Chondrocyte (in vitro differentiated cells): ENCODE data around the gene SDR42E2. TPM values are rescaled to one million over a fixed set of nuclear protein-coding genes. Genes with fewer than 3 reads are reported as not detected.
"Not testable (repeated sequence)": the region's sequence is repeated elsewhere in the genome, so short reads cannot be mapped to it uniquely, and the experiment has no call there.

ENCODE experiments used
- DNase-seq: peaks from one replicate; pipeline ENCODE4 v3.0.0; 2021; ENCODE audit warnings: mixed read lengths, low spot score
- H3K27ac Mint-ChIP-seq: one replicate; pipeline ENCODE4 v1.8.0; 2021; ENCODE audit warnings: mild to moderate bottlenecking, moderate library complexity, mixed read lengths; ENCODE audit not compliant: unreplicated experiment
- H3K27me3 Mint-ChIP-seq: 2 replicates; pipeline ENCODE4 v1.8.0; 2021; ENCODE audit warnings: low read depth, mixed read lengths
- H3K36me3 Mint-ChIP-seq: 2 replicates; pipeline ENCODE4 v1.8.0; 2021; ENCODE audit warnings: low read depth, mixed read lengths
- H3K4me1 Mint-ChIP-seq: 2 replicates; pipeline ENCODE4 v1.8.0; 2021; ENCODE audit warnings: low read depth, mild to moderate bottlenecking, mixed read lengths
- H3K4me3 Mint-ChIP-seq: one replicate; pipeline ENCODE4 v1.8.0; 2021; ENCODE audit warnings: mild to moderate bottlenecking, moderate library complexity, mixed read lengths; ENCODE audit not compliant: unreplicated experiment
- H3K9me3 Mint-ChIP-seq: 2 replicates; pipeline ENCODE4 v1.8.0; 2021; ENCODE audit warnings: low read depth, mixed read lengths
- CTCF ChIP-seq: fragments of 200-600 bp; sonication (generic); IDR thresholded peaks from 2 replicates; pipeline ENCODE4 v1.5.0; 2021; ENCODE audit warnings: antibody characterized with exemption, mild to moderate bottlenecking, moderate library complexity
- total RNA-seq: library from RNA; stranded (reverse); gene quantifications from 3 replicates; pipeline ENCODE4 v1.2.1, GENCODE V29; 2021

SDR42E2 gene
- total RNA-seq, 1 donor from 2014 or later = not detected

GRCh38 chr16:22171953-22172352 lies 9.6 kb downstream of the SDR42E2 start:
- H3K9me3 Mint-ChIP-seq = no peaks in the 10 kb centered on the region
- no peaks in the 10 kb centered on the region for H3K36me3 Mint-ChIP-seq
- TF ChIP-seq CTCF = no peak
- no peak overlapping the region for H3K4me3 Mint-ChIP-seq
- no peak overlapping the region for H3K27ac Mint-ChIP-seq
- no peak for DNase-seq
- H3K4me1 Mint-ChIP-seq = no peaks in the 10 kb centered on the region
- H3K27me3 Mint-ChIP-seq = peaks cover 6% of the 10 kb centered on the region

GRCh38 chr16:22172642-22173041 lies 10.3 kb downstream of the SDR42E2 start:
- not testable (repeated sequence) for H3K36me3 Mint-ChIP-seq, H3K4me3 Mint-ChIP-seq, DNase-seq, H3K27ac Mint-ChIP-seq, H3K27me3 Mint-ChIP-seq, H3K4me1 Mint-ChIP-seq, H3K9me3 Mint-ChIP-seq

- Mint-ChIP-seq H3K4me3 (no peak overlapping the region), H3K27me3 (peaks cover 17% of the 10 kb centered on the region), H3K36me3 (no peaks in the 10 kb centered on the region), H3K27ac (no peak overlapping the region), H3K9me3 (no peaks in the 10 kb centered on the region), H3K4me1 (no peaks in the 10 kb centered on the region)
- TF ChIP-seq CTCF = no peak
- DNase-seq = no peak
These were observed 12.3 kb downstream of the SDR42E2 start for GRCh38 chr16:22174642-22175041.

GRCh38 chr16:22177968-22178930 lies 15.9 kb downstream of the SDR42E2 start:
- H3K27ac Mint-ChIP-seq = no peak overlapping the region
- H3K9me3 Mint-ChIP-seq = no peaks in the 10 kb centered on the region
- no peak for TF ChIP-seq CTCF
- H3K36me3 Mint-ChIP-seq = no peaks in the 10 kb centered on the region
- no peak overlapping the region for H3K4me3 Mint-ChIP-seq
- no peak for DNase-seq
- no peaks in the 10 kb centered on the region for H3K4me1 Mint-ChIP-seq
- H3K27me3 Mint-ChIP-seq = peaks cover 28% of the 10 kb centered on the region

- no peak overlapping the region for H3K4me3 Mint-ChIP-seq
- H3K36me3 Mint-ChIP-seq = no peaks in the 10 kb centered on the region
- H3K4me1 Mint-ChIP-seq = no peaks in the 10 kb centered on the region
- no peak for DNase-seq
- no peak overlapping the region for H3K27ac Mint-ChIP-seq
- H3K27me3 Mint-ChIP-seq = peaks cover 25% of the 10 kb centered on the region
- H3K9me3 Mint-ChIP-seq = no peaks in the 10 kb centered on the region
- no peak for TF ChIP-seq CTCF
These were observed 19.1 kb downstream of the SDR42E2 start for GRCh38 chr16:22181426-22181825.

- no peak for TF ChIP-seq CTCF
- Mint-ChIP-seq H3K4me3 (no peak overlapping the region), H3K4me1 (no peaks in the 10 kb centered on the region), H3K9me3 (no peaks in the 10 kb centered on the region), H3K27me3 (peaks cover 25% of the 10 kb centered on the region), H3K27ac (no peak overlapping the region), H3K36me3 (no peaks in the 10 kb centered on the region)
- DNase-seq = no peak
These were observed 19.5 kb downstream of the SDR42E2 start for GRCh38 chr16:22181843-22182242.
